Measurements from ENCODE around the gene HIP1R. TPM values are rescaled to one million over a fixed set of nuclear protein-coding genes. Genes with fewer than 3 reads are reported as not detected.

The HIP1R gene, protein sequence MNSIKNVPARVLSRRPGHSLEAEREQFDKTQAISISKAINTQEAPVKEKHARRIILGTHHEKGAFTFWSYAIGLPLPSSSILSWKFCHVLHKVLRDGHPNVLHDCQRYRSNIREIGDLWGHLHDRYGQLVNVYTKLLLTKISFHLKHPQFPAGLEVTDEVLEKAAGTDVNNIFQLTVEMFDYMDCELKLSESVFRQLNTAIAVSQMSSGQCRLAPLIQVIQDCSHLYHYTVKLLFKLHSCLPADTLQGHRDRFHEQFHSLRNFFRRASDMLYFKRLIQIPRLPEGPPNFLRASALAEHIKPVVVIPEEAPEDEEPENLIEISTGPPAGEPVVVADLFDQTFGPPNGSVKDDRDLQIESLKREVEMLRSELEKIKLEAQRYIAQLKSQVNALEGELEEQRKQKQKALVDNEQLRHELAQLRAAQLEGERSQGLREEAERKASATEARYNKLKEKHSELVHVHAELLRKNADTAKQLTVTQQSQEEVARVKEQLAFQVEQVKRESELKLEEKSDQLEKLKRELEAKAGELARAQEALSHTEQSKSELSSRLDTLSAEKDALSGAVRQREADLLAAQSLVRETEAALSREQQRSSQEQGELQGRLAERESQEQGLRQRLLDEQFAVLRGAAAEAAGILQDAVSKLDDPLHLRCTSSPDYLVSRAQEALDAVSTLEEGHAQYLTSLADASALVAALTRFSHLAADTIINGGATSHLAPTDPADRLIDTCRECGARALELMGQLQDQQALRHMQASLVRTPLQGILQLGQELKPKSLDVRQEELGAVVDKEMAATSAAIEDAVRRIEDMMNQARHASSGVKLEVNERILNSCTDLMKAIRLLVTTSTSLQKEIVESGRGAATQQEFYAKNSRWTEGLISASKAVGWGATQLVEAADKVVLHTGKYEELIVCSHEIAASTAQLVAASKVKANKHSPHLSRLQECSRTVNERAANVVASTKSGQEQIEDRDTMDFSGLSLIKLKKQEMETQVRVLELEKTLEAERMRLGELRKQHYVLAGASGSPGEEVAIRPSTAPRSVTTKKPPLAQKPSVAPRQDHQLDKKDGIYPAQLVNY
- 10 to 100 TPM; 42.6 to 74.2 TPM for total RNA-seq

DNA sequence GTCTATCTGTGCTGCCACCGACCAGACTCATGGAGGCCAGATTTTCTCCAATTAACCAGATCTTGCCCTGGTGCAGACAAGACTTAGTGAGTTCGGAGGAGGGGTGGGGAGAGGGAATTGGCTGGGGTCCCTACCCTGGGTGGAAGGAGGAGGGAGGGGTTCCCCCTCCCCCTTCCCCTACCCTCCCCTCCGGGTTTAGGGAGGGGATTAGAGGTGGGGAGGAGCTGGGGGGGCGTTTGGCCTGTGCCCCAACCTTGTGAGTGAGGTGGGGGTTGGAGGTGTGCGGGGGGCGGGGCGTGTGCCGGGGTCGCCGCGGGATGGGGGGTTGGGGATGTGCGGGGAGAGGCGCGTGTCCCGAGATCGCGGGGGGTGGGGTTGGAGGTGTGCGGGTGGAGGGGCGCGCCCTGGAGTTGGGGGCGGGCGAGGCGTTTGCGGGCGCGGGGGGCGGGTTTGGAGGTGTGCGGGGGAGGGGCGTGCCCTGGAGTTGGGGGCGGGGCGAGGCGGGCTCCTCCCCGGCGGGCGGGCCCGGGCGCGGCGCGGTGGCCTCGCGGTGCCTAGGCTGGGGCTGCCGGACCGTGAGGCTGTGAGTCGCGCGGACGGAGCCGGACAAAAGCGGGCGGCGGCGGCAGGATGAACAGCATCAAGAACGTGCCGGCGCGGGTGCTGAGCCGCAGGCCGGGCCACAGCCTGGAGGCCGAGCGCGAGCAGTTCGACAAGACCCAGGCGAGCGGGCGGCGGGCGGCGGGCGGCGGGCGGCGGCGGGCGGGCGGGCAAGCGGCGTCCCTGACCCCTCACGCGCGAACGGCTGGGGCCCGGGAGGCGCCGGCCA is at the start of gene HIP1R:
TSS of gene HIP1R (plus strand) at position 537 of the 829 bp plus-strand sequence. CDS start at position 631, 94 bp downstream.
- Histone ChIP-seq H3K4me3 (peak within 1 kb of the TSS; percentile 54), H3K9ac (ENCODE audit: low read depth in 2 of 2, low read length in 2 of 2) (peak within 1 kb of the TSS; percentile 77 to 84), H3K9me3 (no peaks in the 10 kb centered on the region), H3K36me3 (no peaks in the 10 kb centered on the region), H3K27ac (peak within 1 kb of the TSS; percentile 77), H3K4me1 (peaks cover 11% of the 10 kb centered on the region), H3K27me3 (no peaks in the 10 kb centered on the region)
- intact Hi-C loops (cut with DNase I): no loop called here
- peak; percentile 74 for DNase-seq
- TF ChIP-seq, protein P1, sequence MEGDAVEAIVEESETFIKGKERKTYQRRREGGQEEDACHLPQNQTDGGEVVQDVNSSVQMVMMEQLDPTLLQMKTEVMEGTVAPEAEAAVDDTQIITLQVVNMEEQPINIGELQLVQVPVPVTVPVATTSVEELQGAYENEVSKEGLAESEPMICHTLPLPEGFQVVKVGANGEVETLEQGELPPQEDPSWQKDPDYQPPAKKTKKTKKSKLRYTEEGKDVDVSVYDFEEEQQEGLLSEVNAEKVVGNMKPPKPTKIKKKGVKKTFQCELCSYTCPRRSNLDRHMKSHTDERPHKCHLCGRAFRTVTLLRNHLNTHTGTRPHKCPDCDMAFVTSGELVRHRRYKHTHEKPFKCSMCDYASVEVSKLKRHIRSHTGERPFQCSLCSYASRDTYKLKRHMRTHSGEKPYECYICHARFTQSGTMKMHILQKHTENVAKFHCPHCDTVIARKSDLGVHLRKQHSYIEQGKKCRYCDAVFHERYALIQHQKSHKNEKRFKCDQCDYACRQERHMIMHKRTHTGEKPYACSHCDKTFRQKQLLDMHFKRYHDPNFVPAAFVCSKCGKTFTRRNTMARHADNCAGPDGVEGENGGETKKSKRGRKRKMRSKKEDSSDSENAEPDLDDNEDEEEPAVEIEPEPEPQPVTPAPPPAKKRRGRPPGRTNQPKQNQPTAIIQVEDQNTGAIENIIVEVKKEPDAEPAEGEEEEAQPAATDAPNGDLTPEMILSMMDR (IDR thresholded peaks at IDR 0.05): no peak

DNA sequence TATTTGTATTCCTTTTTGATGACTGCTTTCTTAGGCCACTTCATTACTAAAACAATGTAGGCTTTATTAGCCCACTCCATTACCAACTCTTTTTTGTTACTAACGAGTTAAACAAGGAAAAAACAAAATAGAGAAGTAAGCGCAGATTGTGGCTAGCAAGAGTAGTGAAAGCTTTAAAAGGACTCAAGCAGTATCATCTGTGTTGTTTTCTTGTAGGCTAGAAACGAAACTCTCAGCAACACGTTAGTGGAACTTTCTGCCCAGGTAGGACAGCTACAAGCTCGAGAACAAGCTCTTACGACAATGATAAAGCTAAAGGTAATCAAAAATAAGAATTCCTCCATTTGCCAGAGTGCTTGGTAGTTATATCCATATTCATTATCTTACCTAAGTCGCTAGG is 49.8 kb upstream of the HIP1R start:
- Histone ChIP-seq H3K9ac (ENCODE audit: low read depth in 2 of 2, low read length in 2 of 2) (no peak overlapping the region), H3K9me3 (no peaks in the 10 kb centered on the region), H3K4me3 (no peak overlapping the region), H3K4me1 (no peaks in the 10 kb centered on the region), H3K27ac (no peak overlapping the region), H3K27me3 (no peaks in the 10 kb centered on the region), H3K36me3 (no peaks in the 10 kb centered on the region)
- intact Hi-C loops (cut with DNase I): no loop called here
- TF ChIP-seq, protein P1 (IDR thresholded peaks at IDR 0.05): no peak
- DNase-seq: no peak

DNA sequence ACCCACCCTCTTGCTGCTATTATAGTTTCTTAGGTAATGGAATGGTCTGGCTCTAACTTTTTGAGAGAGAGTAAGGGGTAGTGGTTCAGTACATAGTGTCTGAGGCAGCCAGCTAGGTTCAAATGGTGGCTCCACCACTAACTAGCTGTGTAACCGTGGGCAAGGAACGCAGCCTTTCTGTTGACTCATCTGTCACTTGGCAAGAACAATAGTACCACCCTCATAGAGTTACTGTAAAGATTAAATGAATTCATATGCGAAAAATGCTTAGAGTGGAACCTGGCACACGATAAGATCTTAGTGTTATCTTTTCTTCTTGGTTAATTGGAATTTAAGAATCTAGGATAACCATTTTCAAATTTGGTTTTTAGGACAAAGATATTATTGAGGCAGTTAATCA is 46.9 kb upstream of the HIP1R start:
- no peak for DNase-seq
- H3K4me3 ChIP-seq: no peak overlapping the region
- TF ChIP-seq, protein P1 (IDR thresholded peaks at IDR 0.05): no peak
- H3K27ac ChIP-seq: no peak overlapping the region
- H3K27me3 ChIP-seq: no peaks in the 10 kb centered on the region
- no peaks in the 10 kb centered on the region for H3K9me3 ChIP-seq
- H3K36me3 ChIP-seq: no peaks in the 10 kb centered on the region
- intact Hi-C loops (cut with DNase I): no loop called here
- no peaks in the 10 kb centered on the region for H3K4me1 ChIP-seq
- H3K9ac ChIP-seq (ENCODE audit: low read depth in 2 of 2, low read length in 2 of 2): no peak overlapping the region

DNA sequence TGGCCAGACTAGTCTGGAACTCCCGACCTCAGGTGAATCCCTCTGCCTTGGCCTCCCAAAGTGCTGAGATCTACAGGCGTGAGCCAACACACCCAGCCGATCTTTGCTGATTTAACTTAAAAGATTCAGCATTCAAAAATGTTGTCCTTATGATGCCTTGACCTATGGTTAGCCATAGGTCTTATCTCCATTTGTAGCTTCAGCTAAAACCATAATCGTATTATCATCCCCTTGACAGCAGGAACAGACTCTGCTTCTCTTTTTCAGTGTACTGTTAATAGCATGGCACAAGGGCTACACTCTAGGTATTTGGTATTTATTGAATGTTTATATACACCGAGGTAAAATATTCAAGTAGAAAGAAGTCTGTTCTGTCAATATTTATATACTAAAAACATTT is 45.6 kb upstream of the HIP1R start:
- no peaks in the 10 kb centered on the region for H3K27me3 ChIP-seq
- H3K4me1 ChIP-seq: no peaks in the 10 kb centered on the region
- intact Hi-C loops (cut with DNase I): loop anchor here (5.0 kb wide), 1 partner anchor 68 kb away; no protein-coding TSS in a partner anchor
- H3K27ac ChIP-seq: no peak overlapping the region
- H3K4me3 ChIP-seq: no peak overlapping the region
- TF ChIP-seq, protein P1 (IDR thresholded peaks at IDR 0.05): no peak
- H3K9ac ChIP-seq (ENCODE audit: low read depth in 2 of 2, low read length in 2 of 2): no peak overlapping the region
- no peak for DNase-seq
- no peaks in the 10 kb centered on the region for H3K36me3 ChIP-seq
- H3K9me3 ChIP-seq: no peaks in the 10 kb centered on the region
